Measurements from ENCODE around the gene CDH4.
"Not testable (repeated sequence)": the region's sequence is repeated elsewhere in the genome, so short reads cannot be mapped to it uniquely, and the experiment has no call there.

Gene CDH4

DNA sequence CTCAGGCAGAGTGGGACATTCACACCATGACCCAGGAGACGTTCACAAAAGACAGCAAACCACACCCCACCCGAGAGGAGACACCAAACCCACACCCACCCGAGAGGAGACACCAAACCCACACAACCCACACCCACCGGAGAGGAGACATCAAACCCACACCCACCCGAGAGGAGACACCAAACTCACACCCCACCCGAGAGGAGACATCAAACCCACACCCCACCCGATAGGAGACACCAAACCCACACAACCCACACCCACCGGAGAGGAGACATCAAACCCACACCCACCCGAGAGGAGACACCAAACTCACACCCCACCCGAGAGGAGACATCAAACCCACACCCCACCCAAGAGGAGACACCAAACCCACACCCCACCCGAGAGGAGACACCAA is 729.6 kb downstream of the CDH4 start:
- DNase-seq (ENCODE audit: low spot score), result not testable (repeated sequence)

DNA sequence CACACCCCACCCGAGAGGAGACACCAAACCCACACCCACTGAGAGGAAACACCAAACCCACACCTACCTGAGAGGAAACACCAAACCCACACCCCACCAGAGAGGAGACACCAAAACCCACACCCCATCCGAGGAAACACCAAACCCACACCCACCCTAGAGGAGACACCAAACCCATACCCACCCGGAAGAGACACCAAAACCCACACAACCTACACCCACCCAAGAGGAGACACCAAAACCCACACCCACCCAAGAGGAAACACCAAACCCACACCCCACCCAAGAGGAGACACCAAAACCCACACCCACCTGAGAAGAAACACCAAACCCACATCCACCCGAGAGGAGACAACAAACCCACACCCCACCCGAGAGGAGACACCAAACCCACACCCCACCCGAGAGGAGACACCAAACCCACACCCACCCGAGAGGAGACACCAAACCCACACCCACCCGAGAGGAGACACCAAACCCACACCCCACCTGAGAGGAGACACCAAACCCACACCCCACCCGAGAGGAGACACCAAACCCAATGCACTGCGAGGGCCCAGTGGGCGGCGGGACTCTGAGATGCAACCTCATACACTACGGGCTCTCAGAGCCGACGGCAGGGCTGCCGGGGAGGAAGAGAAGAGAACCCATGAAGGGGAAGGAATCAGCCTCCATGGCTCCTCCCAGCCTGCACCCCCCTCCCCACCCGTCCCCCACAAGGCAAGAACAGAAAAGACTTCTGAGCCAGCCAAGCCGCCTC is 730.3 kb downstream of the CDH4 start:
- no peak for DNase-seq (ENCODE audit: low spot score)

DNA sequence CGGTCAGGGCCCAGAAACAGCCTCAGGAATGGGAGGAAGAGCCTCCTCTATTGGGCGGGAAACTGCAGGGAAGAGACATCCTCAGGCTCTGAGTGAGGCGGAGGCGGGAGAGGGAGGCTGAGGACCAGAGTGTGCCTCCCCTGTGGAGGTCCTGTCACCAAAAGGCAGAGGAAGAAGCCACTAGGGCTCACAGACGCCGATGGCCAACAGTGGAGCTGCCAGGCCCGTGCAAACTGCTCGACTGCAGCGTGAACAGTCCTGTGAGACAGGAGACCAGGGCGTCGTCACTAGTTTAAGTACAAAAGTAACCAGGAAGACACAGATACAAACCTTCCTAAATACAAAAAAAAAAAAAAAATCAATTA is 730.9 kb downstream of the CDH4 start:
- DNase-seq (ENCODE audit: low spot score), result no peak

DNA sequence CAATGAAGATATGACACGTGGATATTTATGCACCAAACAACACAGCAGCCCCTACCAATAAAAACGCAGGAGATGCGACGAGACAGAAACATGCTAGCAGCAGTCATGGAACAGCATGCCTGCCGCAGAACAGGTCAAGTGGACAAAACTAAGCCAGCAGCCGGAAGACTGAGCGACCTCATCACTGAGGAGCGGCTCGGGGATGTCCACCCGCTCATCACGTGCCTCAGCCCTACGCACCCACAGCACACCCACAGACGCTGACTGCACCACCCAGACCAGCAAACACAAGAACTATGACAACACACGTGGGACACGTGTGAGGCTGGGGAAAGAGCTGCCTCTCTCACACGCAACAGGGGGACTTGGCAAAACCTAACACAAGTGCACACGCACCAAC is 731.9 kb downstream of the CDH4 start:
- DNase-seq (ENCODE audit: low spot score), result no peak

DNA sequence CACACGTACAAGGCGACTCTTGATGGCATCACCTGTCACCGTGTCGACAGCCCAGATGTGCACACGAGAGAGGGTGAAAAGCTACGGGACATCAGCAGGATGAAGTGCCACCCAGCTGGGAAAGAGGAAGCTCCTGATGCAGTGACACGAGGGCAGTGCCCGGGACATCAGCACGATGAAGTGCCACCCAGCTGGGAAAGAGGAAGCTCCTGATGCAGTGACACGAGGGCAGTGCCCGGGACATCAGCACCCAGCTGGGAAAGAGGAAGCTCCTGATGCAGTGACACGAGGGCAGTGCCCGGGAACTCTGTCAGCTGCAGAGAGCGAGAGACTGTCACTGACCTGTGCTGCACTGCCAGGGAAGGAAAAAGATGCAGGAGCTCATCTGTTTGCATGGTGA is 732.4 kb downstream of the CDH4 start:
- not testable (repeated sequence) for DNase-seq (ENCODE audit: low spot score)

DNA sequence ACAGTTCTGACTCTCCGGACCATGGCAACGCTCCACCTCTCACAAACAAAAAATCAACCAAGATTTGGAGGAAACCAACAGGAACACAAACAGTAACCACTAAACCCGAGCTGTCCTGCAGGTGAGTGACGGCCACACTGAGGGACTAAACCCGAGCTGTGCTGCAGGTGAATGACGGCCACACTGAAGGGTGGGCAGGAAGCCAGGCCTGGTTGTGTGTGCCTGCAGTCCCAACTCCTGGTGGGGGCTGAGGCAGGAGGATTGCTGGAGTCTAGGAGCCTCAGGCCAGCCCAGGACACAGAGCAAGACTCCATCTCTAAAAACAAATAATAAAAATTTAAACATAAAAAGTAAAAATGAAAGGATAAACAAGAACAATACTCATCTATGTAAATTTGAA is 733.0 kb downstream of the CDH4 start:
- DNase-seq (ENCODE audit: low spot score), result no peak

DNA sequence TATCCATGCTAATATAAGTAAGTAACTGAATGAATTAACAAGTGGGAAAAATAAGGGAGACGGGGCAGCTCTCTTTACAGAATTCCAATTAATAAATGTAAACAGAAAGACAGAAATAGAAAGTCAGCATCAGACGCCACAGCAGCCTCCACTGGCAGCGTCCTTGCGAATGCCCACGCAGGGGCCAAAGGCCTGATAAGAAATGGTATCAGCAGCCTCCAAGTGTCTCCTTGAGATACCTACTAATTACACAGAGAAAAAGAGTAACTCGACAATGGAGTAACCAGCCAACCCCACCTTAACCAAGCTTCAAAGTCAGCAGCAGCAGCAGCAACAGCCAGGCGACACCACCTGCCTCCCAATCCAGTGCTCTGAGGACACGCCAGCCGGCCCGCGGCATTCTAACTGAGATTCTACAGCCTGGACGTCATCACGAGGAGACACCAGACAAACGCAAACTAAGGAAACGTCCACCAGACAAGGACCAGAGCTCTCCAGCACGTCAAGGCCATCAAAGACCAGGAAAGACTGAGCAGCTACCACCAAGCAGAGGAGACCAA is 734.8 kb downstream of the CDH4 start:
- no peak for DNase-seq (ENCODE audit: low spot score)

DNA sequence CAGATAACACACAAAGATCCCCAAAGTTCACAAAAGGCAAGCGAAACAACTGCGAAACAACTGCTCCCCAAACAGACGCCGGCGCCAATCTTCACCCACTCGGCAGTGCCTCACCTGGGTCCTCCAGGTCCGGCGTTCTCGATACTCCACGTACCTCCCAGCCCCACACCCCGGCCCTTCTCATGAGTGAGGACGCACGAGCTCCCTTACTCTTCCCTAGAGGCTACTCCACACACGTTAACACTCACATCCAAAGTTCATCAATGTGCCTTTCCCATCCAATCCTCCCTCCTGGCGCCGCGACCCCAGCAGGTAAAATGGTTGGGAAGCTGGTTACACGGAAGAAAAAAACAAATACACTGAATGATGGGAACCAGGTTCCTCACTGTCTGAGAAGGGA is 736.6 kb downstream of the CDH4 start:
- no peak for DNase-seq (ENCODE audit: low spot score)

DNA sequence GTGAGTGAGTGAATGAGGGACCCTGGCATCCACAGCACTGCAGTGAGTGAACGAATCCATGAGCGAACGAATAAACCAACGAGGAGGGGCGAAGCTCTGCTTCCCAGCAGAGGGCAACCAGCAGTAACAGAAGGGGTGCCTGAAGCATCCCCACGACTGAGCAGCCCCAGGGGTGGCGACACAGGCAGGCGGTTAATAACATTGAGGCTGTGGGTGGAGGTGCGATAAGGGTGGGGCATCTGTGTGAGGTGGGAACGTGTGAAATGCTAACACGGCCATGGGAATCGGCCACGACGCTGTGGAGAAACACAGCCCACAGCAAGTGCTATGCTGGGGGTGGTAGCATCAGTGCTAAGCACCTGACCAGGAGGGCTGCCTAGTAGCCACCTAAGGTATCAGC is 737.7 kb downstream of the CDH4 start:
- no peak for DNase-seq (ENCODE audit: low spot score)
